CD4-positive, alpha-beta T cell (primary cell): ENCODE results near the gene CDHR3. TPM values are rescaled to one million over a fixed set of nuclear protein-coding genes. Genes with fewer than 3 reads are reported as not detected.
A peak's percentile ranks its signal among the peaks of the same experiment; 100 is the strongest.

ENCODE experiments used
- ATAC-seq: fragments of 200-7000 bp; cut with Tn5 transposase; one replicate; pipeline ENCODE4 v1.10.0; 2022; ENCODE audit warnings: mild to moderate bottlenecking; ENCODE audit not compliant: poor library complexity
- CTCF ChIA-PET: fragments of 350-600 bp; sonication (Branson Sonifier 250); formaldehyde crosslinking; loops from one replicate; lab custom pipeline; 2021; ENCODE audit warnings: antibody characterized with exemption, inconsistent platforms; lab: Charles Lee
- POLR2A ChIA-PET: fragments of 350-600 bp; sonication (Branson Sonifier 250); formaldehyde crosslinking; loops from one replicate; lab custom pipeline; 2021; ENCODE audit warnings: antibody characterized with exemption, inconsistent platforms; lab: Charles Lee
- DNase-seq, 14 experiments: peaks; one replicate each; pipeline ENCODE4 v3.0.0-alpha.2; 2013 to 2020; ENCODE audit warnings: mixed read lengths in 2 of 14
- H3K27ac ChIP-seq, 2 donors: one replicate each; pipeline versions ENCODE4 v1.5.1 to v1.7.0; 2013; ENCODE audit warnings: low read length in 2 of 2, low read depth in 1 of 2, mild to moderate bottlenecking in 1 of 2
- H3K27me3 ChIP-seq, 2 experiments: 1 replicate in 1 of 2; 2 replicates in 1 of 2; pipeline versions ENCODE4 v1.6.1 to v1.7.0; 2013; ENCODE audit warnings: low read length in 2 of 2, control low read depth in 1 of 2, mild to moderate bottlenecking in 1 of 2, moderate library complexity in 1 of 2; ENCODE audit not compliant: insufficient read depth in 2 of 2, control insufficient read depth in 1 of 2
- H3K36me3 ChIP-seq: one replicate; pipeline ENCODE4 v1.6.1; 2013; ENCODE audit warnings: low read length, control low read depth; ENCODE audit not compliant: insufficient read depth
- H3K4me1 ChIP-seq: one replicate; pipeline ENCODE4 v1.6.1; 2013; ENCODE audit warnings: low read length, control low read depth; ENCODE audit not compliant: insufficient read depth
- H3K4me3 ChIP-seq: one replicate; pipeline ENCODE4 v1.5.1; 2013; ENCODE audit warnings: mild to moderate bottlenecking, low read length, moderate library complexity
- H3K9me3 ChIP-seq, 2 experiments: 1 replicate in 1 of 2; 2 replicates in 1 of 2; pipeline versions ENCODE4 v1.6.1 to v1.7.0; 2013; ENCODE audit warnings: low read length in 2 of 2, mild to moderate bottlenecking in 2 of 2, control low read depth in 1 of 2, moderate library complexity in 1 of 2; ENCODE audit not compliant: control insufficient read depth in 1 of 2, insufficient read depth in 1 of 2
- H3K27ac Mint-ChIP-seq: one replicate; pipeline ENCODE4 v1.8.0; 2020; ENCODE audit warnings: mixed read lengths
- H3K27me3 Mint-ChIP-seq: one replicate; pipeline ENCODE4 v1.8.0; 2021; ENCODE audit warnings: mixed read lengths
- H3K36me3 Mint-ChIP-seq: one replicate; pipeline ENCODE4 v1.8.0; 2021; ENCODE audit warnings: low read depth, mixed read lengths
- H3K4me1 Mint-ChIP-seq: one replicate; pipeline ENCODE4 v1.8.0; 2021; ENCODE audit warnings: low read depth, mixed read lengths
- H3K4me3 Mint-ChIP-seq: one replicate; pipeline ENCODE4 v1.8.0; 2020; ENCODE audit warnings: mild to moderate bottlenecking, mixed read lengths
- H3K9me3 Mint-ChIP-seq: one replicate; pipeline ENCODE4 v1.8.0; 2020; ENCODE audit warnings: mixed read lengths
- CTCF ChIP-seq: fragments of 200-600 bp; IDR thresholded peaks from one replicate; pipeline ENCODE4 v1.8.0; 2022; ENCODE audit warnings: antibody characterized with exemption, mild to moderate bottlenecking
- intact Hi-C, 2 experiments: fragments of 100-400 bp; cut with DNase I in 1 of 2; cut with micrococcal nuclease in 1 of 2; formaldehyde crosslinking; loops; one replicate each; pipeline versions ENCODE4 v1.15.1 to v1.9.0; 2023 to 2025; cut with DNase I, micrococcal nuclease
- total RNA-seq, 174 experiments: library from RNA in 2 of 174; stranded (reverse) in 2 of 174; gene quantifications; one replicate each; pipeline ENCODE4 v1.2.3 and lab custom pipeline; 2021 to 2026

CDHR3 gene
- total RNA-seq, 2 experiments from 2014 or later: 10.3 to 12.2 TPM

- no peaks in the 10 kb centered on the region for H3K9me3 ChIP-seq
- no peak overlapping the region for H3K27ac ChIP-seq
- H3K4me3 Mint-ChIP-seq: no peak overlapping the region
- H3K36me3 ChIP-seq: no peaks in the 10 kb centered on the region
- DNase-seq (no peak), ATAC-seq (no peak)
- peaks cover 65% of the 10 kb centered on the region for H3K4me1 ChIP-seq
- CTCF ChIA-PET: interaction anchor here (0.9 to 1.7 kb wide), 3 partner anchors 10 to 142 kb away, joined by 3 to 5 read pairs (median 3); no protein-coding TSS in a partner anchor
- no peak overlapping the region for H3K4me3 ChIP-seq
- H3K36me3 Mint-ChIP-seq: no peaks in the 10 kb centered on the region
- no peaks in the 10 kb centered on the region for H3K9me3 Mint-ChIP-seq
- POLR2A ChIA-PET: interaction anchor here (1.0 kb wide), 2 partner anchors 52 to 488 kb away, joined by 3 to 4 read pairs; no protein-coding TSS in a partner anchor
- intact Hi-C loops: no loop called here
- no peaks in the 10 kb centered on the region for H3K27me3 ChIP-seq
- no peaks in the 10 kb centered on the region for H3K27me3 Mint-ChIP-seq
- TF ChIP-seq CTCF: no peak
- H3K4me1 Mint-ChIP-seq: peaks cover 83% of the 10 kb centered on the region
- peak overlapping the region; percentile 98 for H3K27ac Mint-ChIP-seq
Measured at GRCh38 chr7:106019470-106019820, 56.4 kb downstream of the CDHR3 start.

GRCh38 chr7:106021151-106022067 is 58.3 kb downstream of the CDHR3 start:
- Histone ChIP-seq H3K27ac (peak overlapping the region; percentile 80 to 85), H3K36me3 (no peaks in the 10 kb centered on the region), H3K27me3 (no peaks in the 10 kb centered on the region), H3K4me1 (peaks cover 70% of the 10 kb centered on the region), H3K4me3 (peak overlapping the region; percentile 25), H3K9me3 (no peaks in the 10 kb centered on the region)
- intact Hi-C loops: loop anchor here (1.0 to 5.0 kb wide), 10 partner anchors 12 to 344 kb away; partner anchors contain the start of gene ATXN7L1 (in 1 of the 2)
- Mint-ChIP-seq H3K27me3 (no peaks in the 10 kb centered on the region), H3K9me3 (no peaks in the 10 kb centered on the region), H3K4me3 (peak overlapping the region; percentile 26), H3K27ac (peak overlapping the region; percentile 98), H3K4me1 (peaks cover 81% of the 10 kb centered on the region), H3K36me3 (no peaks in the 10 kb centered on the region)
- no peak for TF ChIP-seq CTCF
- peak; percentile 17 for ATAC-seq
- DNase-seq: peak in 1 of 14 experiments; percentile 17
- CTCF ChIA-PET: interaction anchor here (1.0 to 4.5 kb wide), 6 partner anchors 12 to 145 kb away, joined by 3 to 23 read pairs (median 6); partner anchors contain the start of gene ATXN7L1
- POLR2A ChIA-PET: interaction anchor here (0.6 to 3.1 kb wide), 22 partner anchors 9 to 1148 kb away, joined by 3 to 30 read pairs (median 10); partner anchors contain the start of genes ATXN7L1, HBP1, KMT2E and NAMPT

- Mint-ChIP-seq H3K36me3 (no peaks in the 10 kb centered on the region), H3K4me3 (peak overlapping the region; percentile 26), H3K9me3 (no peaks in the 10 kb centered on the region), H3K4me1 (peaks cover 81% of the 10 kb centered on the region), H3K27ac (peak overlapping the region; percentile 98), H3K27me3 (no peaks in the 10 kb centered on the region)
- no peak for TF ChIP-seq CTCF
- ChIA-PET POLR2A (interaction anchor here (0.6 to 3.1 kb wide), 30 partner anchors 8 to 1147 kb away, joined by 3 to 30 read pairs (median 6); partner anchors contain the start of genes ATXN7L1, HBP1, KMT2E and NAMPT), CTCF (interaction anchor here (1.0 to 4.5 kb wide), 8 partner anchors 13 to 262 kb away, joined by 3 to 23 read pairs (median 4); partner anchors contain the start of gene ATXN7L1)
- intact Hi-C loops: loop anchor here (1.0 to 5.0 kb wide), 10 partner anchors 13 to 345 kb away; partner anchors contain the start of gene ATXN7L1 (in 1 of the 2)
- Histone ChIP-seq H3K27ac (peak overlapping the region; percentile 80 to 85), H3K4me3 (peak overlapping the region; percentile 25), H3K36me3 (no peaks in the 10 kb centered on the region), H3K27me3 (no peaks in the 10 kb centered on the region), H3K9me3 (no peaks in the 10 kb centered on the region), H3K4me1 (peaks cover 70% of the 10 kb centered on the region)
- peak; percentile 66 to 93 (median 80) for DNase-seq
- ATAC-seq: peak; percentile 83
Measured at GRCh38 chr7:106022193-106022821, 59.2 kb downstream of the CDHR3 start.
